ENCODE results near the gene GNPTAB. TPM values are rescaled to one million over a fixed set of nuclear protein-coding genes. Genes with fewer than 3 reads are reported as not detected.

The GNPTAB gene
- total RNA-seq, 1 donor from 2014 or later, result 47.6 TPM

DNA sequence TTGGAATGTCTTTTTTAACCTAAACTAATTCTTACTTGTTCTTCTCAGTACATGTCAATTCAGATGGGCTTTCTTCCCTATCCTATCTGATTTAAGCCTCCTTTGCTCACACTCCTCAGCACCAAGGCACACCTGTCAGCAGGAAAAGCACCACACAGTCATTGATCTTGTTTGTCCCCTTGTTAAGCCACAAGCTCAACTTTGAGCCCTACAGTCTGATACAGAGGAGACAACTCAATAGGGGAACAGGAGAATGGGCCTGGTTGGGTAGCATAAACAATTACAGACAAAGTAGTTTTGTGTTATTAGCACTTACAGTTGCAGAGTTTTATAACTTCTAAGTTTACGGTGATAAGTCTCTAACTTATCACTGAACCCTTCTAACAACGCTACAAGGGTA lies 62.0 kb downstream of the GNPTAB start:
- Mint-ChIP-seq H3K4me3 (ENCODE audit: unreplicated experiment) (no peak overlapping the region), H3K9me3 (ENCODE audit: unreplicated experiment) (no peaks in the 10 kb centered on the region), H3K27ac (ENCODE audit: unreplicated experiment) (no peak overlapping the region), H3K27me3 (ENCODE audit: unreplicated experiment) (no peaks in the 10 kb centered on the region), H3K36me3 (ENCODE audit: low read depth, unreplicated experiment) (no peaks in the 10 kb centered on the region), H3K4me1 (ENCODE audit: unreplicated experiment) (peaks cover 6% of the 10 kb centered on the region)
- TF ChIP-seq, protein P1, sequence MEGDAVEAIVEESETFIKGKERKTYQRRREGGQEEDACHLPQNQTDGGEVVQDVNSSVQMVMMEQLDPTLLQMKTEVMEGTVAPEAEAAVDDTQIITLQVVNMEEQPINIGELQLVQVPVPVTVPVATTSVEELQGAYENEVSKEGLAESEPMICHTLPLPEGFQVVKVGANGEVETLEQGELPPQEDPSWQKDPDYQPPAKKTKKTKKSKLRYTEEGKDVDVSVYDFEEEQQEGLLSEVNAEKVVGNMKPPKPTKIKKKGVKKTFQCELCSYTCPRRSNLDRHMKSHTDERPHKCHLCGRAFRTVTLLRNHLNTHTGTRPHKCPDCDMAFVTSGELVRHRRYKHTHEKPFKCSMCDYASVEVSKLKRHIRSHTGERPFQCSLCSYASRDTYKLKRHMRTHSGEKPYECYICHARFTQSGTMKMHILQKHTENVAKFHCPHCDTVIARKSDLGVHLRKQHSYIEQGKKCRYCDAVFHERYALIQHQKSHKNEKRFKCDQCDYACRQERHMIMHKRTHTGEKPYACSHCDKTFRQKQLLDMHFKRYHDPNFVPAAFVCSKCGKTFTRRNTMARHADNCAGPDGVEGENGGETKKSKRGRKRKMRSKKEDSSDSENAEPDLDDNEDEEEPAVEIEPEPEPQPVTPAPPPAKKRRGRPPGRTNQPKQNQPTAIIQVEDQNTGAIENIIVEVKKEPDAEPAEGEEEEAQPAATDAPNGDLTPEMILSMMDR (IDR thresholded peaks at IDR 0.05; ENCODE audit: unreplicated experiment), result no peak
- DNase-seq (ENCODE audit: low spot score), result no peak

DNA sequence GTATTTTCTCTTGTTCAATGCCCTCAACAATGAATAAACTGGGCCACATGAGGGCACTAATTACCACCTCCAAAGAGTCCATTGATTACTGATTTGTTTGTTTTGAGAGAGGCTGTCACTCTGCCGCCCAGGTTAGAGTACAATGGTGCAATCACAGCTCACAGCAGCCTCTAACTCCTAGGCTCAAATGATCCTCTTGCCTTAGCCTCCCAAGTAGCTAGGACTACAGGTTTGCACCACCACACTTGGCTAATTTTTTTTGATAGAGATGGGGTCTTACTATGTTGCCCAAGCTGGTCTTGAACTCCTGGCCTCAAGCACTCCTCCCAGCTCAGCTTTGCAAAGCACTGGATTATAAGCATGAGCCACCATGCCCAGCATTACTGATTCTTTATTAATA lies 63.2 kb downstream of the GNPTAB start:
- H3K27ac Mint-ChIP-seq (ENCODE audit: unreplicated experiment), result no peak overlapping the region
- H3K27me3 Mint-ChIP-seq (ENCODE audit: unreplicated experiment), result no peaks in the 10 kb centered on the region
- H3K4me1 Mint-ChIP-seq (ENCODE audit: unreplicated experiment), result peaks cover 6% of the 10 kb centered on the region
- no peaks in the 10 kb centered on the region for H3K9me3 Mint-ChIP-seq (ENCODE audit: unreplicated experiment)
- no peak for DNase-seq (ENCODE audit: low spot score)
- TF ChIP-seq, protein P1 (IDR thresholded peaks at IDR 0.05; ENCODE audit: unreplicated experiment), result no peak
- no peaks in the 10 kb centered on the region for H3K36me3 Mint-ChIP-seq (ENCODE audit: low read depth, unreplicated experiment)
- no peak overlapping the region for H3K4me3 Mint-ChIP-seq (ENCODE audit: unreplicated experiment)

DNA sequence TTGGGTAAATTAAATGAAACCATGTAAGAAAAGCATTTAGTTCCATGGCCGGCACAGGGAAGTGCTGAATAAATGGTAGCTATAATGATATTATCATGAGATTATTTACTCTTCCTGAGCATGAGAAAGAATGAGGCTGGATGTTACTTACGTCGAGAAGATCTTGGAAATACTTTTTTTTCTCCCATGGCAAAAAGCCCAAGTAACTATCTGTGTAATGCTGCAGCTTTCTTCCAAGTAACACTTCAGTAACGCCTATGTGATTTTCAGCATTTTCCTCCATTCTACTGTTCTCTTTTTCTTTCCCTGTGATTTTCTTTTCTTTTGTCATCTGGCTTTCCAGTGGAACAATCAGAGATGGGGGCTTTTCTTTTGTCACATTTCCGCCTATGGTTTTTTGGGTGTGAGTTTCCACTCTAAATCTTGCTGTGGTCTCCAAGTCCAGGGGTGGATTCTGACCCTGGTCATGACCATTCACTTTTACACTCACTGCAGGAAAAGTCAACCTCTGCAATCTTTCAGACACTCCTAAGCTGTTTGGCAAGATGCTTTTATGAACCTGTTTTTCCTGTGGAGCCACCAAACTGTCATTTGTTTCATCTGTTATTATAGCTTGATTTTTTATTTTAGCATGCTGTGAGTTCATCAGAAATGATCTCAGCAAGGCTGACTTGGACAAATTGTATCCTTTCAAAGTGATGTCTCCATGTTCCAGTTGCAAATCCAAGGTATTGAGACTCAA lies 66.5 kb downstream of the GNPTAB start:
- no peaks in the 10 kb centered on the region for H3K36me3 Mint-ChIP-seq (ENCODE audit: low read depth, unreplicated experiment)
- no peak for DNase-seq (ENCODE audit: low spot score)
- H3K4me3 Mint-ChIP-seq (ENCODE audit: unreplicated experiment), result no peak overlapping the region
- H3K27ac Mint-ChIP-seq (ENCODE audit: unreplicated experiment), result no peak overlapping the region
- H3K27me3 Mint-ChIP-seq (ENCODE audit: unreplicated experiment), result no peaks in the 10 kb centered on the region
- no peaks in the 10 kb centered on the region for H3K9me3 Mint-ChIP-seq (ENCODE audit: unreplicated experiment)
- peaks cover 6% of the 10 kb centered on the region for H3K4me1 Mint-ChIP-seq (ENCODE audit: unreplicated experiment)
- TF ChIP-seq, protein P1 (IDR thresholded peaks at IDR 0.05; ENCODE audit: unreplicated experiment), result no peak

DNA sequence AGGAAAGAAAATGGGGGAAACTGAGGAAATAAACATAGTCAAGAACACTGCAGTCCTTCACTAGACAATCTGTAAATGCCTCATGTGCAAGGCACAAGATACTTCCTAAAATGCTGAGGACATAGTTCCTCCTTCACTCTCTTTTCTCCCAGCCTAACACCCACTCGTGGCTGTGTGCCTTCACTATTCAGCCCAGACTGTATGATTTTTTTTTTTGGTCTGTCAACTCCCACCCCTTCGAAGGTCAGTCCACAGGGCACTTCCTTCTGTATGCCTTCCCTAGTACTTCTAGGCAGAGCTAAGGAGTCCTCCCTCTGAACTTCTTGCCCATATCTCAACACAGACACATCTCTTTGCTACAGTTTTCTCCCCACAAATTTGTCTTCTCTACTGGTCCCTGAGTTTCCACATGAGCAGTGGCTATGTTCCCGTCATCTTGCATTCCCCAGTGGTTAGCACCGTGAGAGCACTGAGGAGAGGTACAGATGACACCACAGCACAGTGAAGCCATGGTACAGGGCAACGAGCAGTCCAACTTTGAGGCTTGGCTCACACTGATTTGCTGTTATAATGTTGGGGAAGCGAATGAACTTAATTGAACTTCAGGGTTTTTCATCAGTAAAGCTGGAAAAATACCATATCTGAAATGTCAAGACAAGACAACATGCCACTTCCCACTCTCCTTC lies 67.4 kb downstream of the GNPTAB start:
- peaks cover 6% of the 10 kb centered on the region for H3K4me1 Mint-ChIP-seq (ENCODE audit: unreplicated experiment)
- DNase-seq (ENCODE audit: low spot score), result no peak
- TF ChIP-seq, protein P1 (IDR thresholded peaks at IDR 0.05; ENCODE audit: unreplicated experiment), result no peak
- no peaks in the 10 kb centered on the region for H3K27me3 Mint-ChIP-seq (ENCODE audit: unreplicated experiment)
- no peak overlapping the region for H3K4me3 Mint-ChIP-seq (ENCODE audit: unreplicated experiment)
- H3K36me3 Mint-ChIP-seq (ENCODE audit: low read depth, unreplicated experiment), result no peaks in the 10 kb centered on the region
- H3K9me3 Mint-ChIP-seq (ENCODE audit: unreplicated experiment), result no peaks in the 10 kb centered on the region
- no peak overlapping the region for H3K27ac Mint-ChIP-seq (ENCODE audit: unreplicated experiment)

DNA sequence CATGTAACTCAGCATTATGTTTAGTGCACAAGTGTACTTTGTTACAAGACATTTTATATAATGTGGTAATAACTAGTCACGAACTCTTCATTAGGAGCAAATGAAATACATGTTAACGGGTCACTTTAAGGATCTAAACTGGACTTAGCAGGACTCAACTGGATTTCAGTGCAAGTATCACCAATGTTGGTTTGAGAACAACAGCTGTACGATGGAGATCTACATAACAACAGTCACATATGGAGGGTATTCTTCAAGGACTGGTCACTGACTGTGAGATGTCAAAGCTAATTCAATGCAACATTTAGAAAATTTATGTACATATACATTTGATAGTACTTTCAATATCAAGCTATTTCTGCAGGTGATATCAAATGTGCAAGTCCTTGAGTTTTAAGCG lies 69.0 kb downstream of the GNPTAB start:
- no peaks in the 10 kb centered on the region for H3K36me3 Mint-ChIP-seq (ENCODE audit: low read depth, unreplicated experiment)
- no peaks in the 10 kb centered on the region for H3K27me3 Mint-ChIP-seq (ENCODE audit: unreplicated experiment)
- H3K27ac Mint-ChIP-seq (ENCODE audit: unreplicated experiment), result no peak overlapping the region
- H3K4me3 Mint-ChIP-seq (ENCODE audit: unreplicated experiment), result no peak overlapping the region
- DNase-seq (ENCODE audit: low spot score), result no peak
- no peaks in the 10 kb centered on the region for H3K9me3 Mint-ChIP-seq (ENCODE audit: unreplicated experiment)
- H3K4me1 Mint-ChIP-seq (ENCODE audit: unreplicated experiment), result peaks cover 6% of the 10 kb centered on the region
- TF ChIP-seq, protein P1 (IDR thresholded peaks at IDR 0.05; ENCODE audit: unreplicated experiment), result no peak

Data from endothelial cell (in vitro differentiated cells).